Suppressor macrophage treated with lipopolysaccharide for 4 hours (primary cell): ENCODE measurements around the gene TP63.
"Not testable (repeated sequence)": the region's sequence is repeated elsewhere in the genome, so short reads cannot be mapped to it uniquely, and the experiment has no call there.

Experiments used
- DNase-seq: peaks from one replicate; pipeline ENCODE4 v3.0.0-alpha.2; 2020

The TP63 gene

DNA sequence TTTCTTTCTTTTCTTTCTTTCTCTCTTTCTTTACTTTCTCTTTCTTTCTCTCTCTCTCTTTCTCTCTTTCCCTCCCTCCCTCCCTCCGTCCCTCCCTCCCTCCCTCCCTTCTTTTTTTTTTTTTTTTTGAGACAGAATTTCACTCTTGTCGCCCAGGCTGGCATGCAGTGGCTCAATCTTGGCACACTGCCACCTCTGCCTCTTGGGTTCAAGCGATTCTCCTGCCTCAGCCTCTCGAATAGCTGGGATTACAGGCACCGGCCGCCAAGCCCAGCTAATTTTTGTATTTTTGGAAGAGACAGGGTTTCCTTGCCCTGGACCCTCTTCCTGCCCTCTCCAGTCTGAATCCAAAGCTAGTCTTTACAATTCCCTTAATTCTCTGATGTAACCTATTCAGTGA is 102.9 kb downstream of the TP63 start:
- DNase-seq, result no peak

DNA sequence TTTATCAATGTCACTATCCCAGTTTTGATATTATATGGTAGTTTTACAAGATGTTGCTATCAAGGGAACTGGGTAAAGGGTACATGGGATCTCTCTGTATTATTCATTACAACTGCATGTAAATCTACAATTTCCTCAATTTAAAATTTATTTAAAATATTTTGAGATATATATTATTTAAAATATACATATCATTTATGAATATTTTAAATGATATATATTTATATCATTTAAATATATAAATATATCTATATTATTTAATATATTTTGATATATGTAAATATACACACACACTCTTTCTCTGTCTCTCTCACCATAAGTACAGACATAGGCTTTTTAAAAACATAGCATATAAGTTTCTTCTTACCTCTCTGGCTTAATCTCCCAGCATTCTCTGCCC is 104.7 kb downstream of the TP63 start:
- no peak for DNase-seq

DNA sequence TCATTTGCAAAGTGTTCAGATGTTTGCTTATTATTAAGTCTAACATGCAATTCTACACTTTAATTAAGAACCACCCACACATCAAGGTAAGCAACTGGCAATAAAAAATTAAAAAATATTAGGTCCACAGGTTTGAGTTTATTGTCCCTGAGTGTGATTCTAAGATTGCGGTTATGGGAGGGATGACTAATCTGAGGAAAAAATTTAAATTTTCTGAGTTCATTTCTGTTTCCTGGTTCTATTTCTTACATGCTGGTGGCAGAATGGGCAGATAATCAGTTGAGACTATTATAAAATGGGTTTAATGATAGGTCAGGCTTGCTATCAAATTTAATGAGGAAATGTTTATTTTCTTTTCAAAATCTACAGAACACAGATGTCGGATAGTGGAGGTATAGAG is 105.9 kb downstream of the TP63 start:
- DNase-seq, result no peak

DNA sequence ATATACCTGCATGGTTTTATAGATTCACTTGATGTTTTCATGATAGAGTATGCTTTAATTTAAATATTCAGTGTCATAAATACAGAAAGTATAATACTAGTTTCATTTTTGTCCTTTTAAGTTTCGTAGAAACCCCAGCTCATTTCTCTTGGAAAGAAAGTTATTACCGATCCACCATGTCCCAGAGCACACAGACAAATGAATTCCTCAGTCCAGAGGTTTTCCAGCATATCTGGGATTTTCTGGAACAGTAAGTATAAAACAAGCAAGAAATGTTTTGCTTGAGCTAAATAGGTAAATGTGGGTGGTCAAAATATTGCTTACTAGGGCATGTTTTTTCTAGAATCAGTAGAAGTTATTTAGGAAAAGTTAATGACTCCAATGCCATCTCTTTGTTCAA is 106.4 kb downstream of the TP63 start:
- no peak for DNase-seq

DNA sequence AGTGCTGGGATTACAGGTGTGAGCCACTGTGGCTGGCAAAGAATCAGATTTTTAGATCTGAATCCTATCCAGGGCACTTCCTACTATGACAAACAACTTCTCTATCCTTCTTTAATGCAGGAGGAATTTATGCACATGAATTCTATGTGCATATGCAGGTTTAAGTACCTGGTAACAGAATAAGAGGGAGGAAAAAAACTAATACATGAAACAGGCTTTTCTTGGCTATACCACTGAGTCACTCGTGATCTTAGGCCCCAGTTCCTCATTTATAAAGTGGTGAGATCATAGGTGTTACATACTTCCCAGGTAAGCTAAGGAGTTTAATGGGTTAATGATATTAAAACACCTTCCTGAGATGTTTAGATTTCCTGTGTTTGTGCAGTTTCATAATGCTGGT is 108.2 kb downstream of the TP63 start:
- DNase-seq, result no peak

DNA sequence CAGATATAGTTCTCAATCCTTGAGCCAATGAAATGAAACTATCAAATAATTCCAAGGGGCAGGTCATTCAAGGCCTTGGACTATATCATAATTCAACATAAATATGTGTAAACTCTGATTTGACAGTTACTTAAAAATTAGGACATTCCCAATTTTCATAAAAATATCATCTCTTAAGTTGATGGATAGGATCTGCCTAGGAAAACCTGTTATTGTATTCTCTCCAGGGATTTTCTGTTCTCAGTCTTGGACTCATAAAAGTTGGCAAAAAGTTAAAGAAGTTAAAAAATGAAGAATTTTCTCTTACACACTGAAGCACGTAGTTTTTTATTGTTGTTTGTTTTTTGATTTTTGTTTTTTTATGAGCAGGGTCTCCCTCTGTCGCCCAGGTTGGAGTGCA is 109.0 kb downstream of the TP63 start:
- DNase-seq, result no peak

DNA sequence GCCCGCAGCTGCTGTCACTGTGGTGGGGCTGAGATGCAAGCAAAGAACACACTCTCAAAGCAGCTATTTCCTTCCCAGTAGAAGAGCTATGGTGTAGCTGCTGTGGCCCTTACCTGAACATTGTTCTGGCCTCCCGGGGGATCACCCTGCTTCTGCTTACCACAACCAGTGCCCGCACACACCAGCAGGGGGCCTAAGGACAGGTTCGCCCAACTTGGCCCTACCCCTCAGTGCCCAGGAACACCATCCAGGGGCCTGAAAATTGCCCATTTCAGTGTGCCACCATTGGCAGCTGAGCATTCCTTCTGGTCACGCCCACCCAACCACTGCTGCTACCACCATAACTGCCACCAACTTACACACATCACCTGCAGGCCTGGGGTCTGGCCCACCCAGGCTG is 113.0 kb downstream of the TP63 start:
- DNase-seq, result no peak

DNA sequence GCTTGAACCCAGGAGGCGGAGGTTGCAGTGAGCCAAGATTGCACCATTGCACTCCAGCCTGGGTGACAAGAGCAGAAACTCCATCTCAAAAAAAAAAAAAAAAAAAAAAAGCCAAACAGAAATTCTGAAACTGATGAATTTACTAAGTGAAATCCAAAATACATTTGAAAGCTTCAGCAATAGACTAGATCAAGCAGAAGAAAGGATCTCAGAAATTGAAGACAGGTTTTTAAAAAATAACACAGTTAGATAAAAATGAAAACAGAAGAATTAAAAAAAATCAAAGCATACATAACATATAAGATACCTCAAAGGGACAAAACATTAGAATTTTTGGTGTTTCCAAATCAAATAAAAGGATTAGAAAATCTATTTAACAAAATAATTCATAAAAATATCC is 114.4 kb downstream of the TP63 start:
- no peak for DNase-seq

DNA sequence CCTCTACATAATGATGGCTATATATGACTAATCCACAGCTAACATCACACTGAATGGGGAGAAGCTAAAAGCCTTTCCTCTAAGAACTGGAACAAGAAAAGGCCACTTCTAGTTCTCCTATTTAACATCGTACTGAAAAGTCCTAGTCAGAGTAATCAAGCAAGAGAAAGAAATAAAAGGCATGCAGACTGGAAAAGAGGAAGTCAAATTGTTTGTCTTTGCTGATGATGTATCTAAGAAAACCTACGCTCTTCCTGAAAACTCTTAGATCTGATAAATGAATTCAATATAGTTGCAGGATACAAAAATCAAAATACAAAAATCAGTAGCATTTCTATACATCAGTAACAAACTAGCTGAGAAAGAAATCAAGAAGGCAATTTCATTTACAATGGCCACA is 116.9 kb downstream of the TP63 start:
- DNase-seq, result peak; percentile 16

DNA sequence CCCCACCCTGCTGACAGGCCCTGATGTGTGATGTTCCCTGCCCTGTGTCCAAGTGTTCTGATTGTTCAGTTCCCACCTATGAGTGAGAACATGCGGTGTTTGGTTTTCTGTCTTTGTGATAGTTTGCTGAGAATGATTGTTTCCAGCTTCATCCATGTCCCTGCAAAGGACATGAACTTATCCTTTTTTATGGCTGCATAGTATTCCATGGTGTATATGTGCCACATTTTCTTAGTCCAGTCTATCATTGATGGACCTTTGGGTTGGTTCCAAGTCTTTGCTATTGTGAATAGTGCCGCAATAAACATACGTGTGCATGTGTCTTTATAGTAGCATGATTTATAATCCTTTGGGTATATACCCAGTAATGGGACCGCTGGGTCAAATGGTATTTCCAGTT is 119.8 kb downstream of the TP63 start:
- DNase-seq, result not testable (repeated sequence)

DNA sequence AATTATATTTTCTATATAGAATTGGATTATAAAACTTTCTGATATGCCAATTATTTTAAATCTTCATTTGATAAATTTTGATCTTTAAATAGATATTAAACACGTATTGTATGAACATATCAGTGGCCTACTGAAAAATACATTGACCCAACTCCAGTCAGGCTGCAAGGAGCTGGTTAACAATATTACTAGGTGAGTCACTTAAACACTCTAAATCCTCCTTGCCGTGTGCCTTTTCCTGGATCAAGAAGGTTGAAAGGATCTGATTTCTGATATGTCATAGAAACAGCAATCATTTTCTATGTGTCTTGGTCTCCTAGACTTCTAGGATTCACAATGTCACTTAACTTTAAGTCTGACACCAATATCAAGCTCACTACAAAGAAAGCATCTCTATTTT is 123.2 kb downstream of the TP63 start:
- no peak for DNase-seq

DNA sequence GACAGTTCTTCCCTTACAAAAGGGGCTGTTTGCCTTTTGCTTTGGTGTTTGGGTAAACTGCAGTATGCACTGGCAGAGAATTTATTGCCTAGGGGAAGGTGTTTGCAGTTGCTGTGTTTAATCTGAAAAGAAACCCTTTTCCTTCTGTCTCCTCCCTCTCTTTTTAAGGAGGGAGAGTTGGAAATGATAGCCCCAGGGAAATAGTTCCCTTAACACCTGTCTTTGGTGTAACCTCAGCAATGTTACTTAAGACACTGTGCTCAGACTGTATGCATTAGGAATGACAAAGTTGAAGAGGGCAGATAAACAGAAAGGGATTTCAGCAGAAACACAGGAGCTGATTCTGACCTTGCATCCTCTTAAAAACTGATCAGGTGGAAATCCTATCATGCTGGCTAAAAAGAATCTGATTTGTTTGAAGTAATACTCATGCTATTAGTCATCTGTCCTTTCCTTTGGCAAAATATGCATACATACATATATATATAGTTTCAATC is 125.4 kb downstream of the TP63 start:
- DNase-seq, result no peak

DNA sequence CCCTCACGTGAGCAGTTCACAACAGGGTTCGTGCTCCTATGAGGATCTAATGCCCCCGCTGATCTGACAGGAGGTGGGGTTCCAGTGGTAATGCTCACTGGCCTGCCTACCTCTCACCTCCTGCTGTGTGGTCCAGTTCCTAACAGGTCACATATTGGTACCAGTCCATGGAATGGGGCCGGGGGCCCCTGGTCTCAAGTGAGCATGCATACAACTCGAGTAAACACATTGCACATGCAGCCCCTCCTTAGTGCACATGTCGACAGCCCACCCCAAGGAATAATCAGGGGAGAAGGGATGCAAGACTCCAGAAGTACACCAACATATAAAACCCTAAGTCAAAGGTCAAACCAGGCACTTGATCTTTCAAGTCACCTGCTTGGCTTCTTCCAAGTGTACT is 127.0 kb downstream of the TP63 start:
- no peak for DNase-seq

DNA sequence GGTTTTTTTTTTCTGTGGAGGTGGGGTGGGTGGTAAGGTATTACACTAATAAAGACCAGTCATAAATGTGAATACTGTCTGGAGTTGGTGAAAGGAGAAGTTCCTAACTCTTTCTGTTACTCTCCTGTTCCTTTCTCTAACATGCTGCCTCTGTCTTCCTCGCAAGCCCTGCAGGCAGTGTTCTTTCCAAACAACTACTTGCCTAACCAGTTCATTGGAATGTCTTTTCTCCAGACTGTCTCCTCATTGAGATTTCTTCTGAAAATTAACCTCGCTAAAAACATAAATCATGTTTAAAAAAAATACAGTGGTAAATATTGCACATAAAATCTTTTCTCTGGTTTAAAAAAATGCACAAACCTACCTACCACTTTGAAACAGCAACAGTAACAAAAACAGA is 135.2 kb downstream of the TP63 start:
- no peak for DNase-seq

DNA sequence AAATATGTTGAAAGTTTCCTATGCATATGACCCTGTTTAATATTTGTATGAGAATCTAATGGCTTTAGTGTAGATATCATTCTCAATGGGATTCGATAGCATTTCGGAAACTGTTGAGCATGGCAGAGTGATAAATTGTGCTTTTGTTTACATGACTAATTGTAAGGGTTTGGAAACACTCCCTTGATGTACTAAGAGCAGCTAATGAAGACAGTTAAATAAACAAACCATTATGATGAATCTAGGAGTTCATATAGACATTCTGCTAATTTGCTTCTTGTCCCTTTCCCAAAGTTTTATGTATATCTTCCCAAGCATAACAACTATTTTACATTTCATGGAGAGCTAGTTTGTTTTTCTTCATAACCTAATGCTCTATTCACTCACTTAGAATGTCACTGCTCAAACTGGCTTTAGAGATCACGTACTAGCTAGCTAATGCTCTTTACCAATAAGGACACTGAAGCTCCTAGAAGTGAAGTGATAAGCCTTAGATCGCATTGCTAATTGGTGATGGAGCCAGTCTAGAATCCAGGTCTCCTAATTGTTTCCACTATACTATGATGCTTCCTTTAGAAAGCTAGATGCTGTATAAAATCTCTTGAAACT is 140.8 kb downstream of the TP63 start:
- DNase-seq, result no peak

DNA sequence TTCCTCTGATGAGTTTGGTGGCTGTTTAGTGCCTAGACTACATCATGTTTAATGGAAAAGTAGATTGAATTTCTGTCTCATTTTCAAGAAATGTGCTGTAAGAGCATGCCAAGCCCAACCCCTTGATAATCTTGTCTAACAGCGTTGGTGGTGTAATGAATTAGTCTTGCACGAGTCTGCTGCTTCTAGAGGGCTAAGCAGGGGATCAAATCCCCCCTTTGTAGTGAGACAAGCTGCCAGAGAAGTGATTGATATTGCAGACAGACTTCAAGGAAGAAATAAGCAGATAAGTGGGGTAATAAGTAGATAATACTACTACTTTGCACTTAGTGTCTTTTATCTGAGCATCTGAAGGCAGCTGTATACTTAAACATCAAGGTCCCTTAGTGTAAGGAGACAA is 141.4 kb downstream of the TP63 start:
- DNase-seq, result no peak

DNA sequence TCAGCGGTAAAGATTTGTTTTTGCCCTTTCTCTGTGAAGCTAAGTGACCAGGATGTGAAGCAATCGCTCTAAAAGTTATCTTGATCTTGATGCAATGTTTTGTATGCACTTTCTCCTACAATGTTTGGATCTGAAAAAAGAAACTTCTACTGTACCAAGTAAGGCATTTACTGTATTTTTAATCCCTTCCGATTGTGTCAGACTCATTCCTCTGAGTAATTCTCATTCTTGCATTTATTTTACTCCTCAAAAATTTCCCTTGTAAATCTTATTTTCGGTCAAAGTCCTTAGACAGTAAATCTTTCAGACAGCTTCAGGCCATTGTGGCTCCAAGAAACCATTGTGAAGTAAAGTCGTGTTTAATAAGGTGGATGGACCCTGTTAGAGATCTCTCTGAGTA is 141.9 kb downstream of the TP63 start:
- DNase-seq, result no peak

DNA sequence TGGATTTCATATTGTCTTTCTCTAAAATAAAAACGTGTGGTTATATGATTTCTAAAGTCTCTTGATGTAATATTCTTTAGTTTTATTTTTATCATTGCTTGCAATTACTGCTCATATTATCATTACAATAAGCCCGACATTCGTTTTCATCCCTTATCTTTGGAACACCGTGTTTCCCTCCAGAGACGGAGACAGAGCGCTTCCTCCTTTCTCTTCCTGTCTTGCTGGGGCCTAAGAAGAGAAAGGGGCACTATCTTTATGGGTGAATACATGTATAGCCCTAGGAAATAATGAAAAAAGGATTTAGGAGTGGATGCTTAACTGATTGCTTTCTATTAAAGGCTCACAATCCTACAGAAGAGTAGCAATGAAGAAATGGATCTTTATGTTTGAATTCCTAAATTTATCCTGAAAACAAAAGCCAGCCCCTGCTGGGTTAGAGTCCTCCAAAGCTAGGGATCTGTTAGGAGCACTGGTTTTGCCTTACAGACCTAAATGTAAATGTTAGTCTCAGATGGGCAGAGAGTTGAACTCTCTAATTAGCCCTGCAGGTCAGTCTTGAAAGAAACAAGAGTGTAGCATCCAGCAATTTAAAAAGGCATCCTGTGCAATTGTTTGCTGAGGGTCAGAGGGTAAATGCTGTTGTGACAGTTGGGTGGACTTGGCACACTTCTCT is 145.1 kb downstream of the TP63 start:
- no peak for DNase-seq

DNA sequence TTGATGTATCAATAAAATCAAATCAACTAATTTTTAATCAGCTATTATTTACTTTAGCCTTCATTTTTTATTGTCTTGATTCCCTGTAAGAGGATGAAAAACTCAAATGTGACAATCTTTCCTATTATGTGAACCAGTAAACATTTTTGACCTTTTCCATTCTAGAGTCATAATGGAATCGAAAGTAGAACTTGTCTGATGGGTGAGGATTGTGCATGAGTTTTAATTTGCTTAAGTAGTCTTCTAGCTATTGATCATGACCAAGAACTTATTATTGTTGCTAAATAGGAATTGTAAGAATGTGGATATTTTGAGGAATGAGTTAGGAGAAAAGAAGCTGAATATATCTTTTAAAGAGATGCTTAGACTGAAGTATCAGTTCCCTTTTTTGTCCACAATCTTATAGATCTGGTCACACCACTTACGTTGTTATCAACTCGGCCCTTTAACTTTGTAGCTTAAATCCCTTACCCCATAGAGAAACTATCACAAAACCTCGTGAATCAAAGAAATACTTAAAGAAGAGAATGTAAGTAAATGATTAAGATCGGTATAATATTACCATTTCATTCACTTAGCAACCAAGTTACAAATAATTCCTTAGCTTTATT is 147.3 kb downstream of the TP63 start:
- DNase-seq, result peak; percentile 3

DNA sequence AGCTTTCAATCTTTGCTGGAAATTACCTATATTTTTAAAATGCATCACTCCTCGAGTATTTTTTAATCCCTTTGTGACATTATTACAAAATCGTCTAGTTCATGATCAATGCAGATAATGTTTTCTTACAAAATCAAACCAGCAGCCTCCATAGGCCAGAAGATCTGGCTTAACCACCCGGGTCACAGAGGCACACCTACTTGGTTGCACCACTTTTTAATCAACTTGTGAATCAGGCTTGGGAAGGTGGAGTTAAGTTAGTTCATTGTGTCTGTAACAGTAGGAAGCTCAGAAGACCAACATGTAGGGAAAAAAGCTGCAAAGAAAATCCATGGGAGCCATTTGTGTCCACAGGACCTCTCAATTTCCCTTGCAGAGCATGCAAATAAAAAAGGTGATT is 148.0 kb downstream of the TP63 start:
- DNase-seq, result no peak

DNA sequence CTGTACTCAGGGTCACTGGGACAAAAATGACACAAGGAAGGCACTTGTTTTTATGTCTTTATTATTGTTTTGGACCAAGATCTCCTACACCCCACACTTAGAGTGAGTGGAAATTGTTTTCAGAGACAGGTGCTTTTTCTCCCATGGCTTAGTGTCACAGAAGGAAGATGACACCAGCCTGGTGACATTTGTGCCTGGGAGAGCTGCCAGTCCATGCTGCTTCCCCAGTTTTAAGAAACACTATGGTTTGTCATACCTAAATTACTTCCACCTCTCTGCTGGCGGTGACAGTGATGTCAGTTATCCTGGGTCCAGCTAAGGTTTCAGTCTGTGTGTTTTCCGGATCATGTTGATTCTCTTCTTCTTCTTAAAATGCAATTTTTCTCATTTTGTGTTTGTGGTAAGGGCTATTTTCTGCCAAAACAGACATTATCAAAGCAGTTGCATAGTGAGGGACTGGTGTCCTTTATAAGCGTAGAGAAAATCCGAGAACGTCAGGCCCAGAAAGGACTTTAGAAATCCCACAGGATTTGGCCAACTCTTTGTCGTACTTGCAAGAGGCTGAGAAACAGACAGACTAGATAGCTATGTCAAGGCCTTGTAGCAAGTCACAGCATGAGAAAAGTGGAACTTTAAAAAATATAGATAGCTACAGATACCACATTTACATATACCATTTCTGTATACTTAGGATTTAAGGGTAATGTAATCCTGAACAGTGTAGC is 149.5 kb downstream of the TP63 start:
- no peak for DNase-seq

DNA sequence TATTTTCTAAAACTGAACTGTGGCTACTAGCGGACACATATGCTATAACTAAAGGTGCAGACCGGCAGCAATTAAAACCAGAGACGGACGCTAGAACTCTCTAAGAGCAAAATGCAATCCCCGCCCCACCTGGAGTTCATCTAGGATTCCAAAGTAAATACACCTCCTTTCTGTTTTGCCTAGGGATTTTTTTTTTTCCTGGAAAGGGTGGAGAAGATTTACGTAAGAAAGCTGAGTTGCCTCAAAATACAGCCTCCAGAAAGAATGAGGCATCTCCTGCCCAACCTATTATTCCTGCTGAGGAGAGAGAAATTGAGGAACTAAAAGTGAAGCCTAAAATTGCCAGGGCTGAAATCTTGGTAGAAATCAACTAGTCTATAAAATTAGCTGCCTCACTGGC is 150.2 kb downstream of the TP63 start:
- no peak for DNase-seq

DNA sequence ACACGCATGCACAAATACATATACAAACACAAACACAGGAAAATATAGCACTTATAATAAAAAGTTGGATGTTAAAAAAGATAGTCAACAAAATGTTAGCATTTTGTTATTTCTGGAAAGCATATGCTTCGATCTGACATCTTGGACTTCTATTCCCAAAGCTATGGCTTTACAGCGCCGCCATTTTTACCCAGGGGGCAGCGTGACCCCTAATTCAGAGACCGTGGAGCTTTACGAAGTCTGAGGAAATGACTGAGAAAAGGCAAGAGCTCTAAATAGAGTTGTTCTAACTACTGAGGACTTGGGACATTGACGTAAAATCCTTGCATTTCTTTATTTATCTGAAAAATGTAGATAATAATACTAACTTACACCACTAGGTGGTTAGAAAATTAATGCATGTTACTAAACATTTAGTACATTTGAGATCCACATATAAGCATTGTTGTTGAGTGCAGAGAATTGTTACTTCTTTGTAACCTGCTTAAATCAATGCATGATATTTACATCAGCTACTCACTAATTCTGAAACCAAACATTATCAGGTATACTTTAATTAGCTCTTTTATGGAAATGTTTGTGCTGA is 155.4 kb downstream of the TP63 start:
- no peak for DNase-seq

DNA sequence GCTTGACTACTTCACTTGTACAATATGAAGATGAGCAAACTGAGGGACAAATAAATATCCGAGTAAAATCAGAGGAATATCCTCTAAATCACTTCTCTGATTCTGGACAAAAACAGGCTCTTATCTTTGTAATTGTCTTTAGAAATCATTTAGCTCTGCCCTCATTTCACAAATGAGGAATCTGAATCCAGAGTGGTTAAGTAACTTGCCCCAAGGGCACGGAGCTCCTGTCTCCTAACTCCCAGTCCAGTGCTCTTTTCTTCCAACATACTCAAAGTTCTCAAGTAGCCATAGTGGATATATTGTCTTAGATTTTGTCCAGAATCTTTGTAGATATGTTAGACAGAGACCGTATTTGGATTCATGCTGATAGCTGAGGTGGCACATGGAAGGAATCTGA is 156.0 kb downstream of the TP63 start:
- DNase-seq, result no peak
